K562 (cell line): ENCODE data around the gene TUBA1B. TPM values are rescaled to one million over a fixed set of nuclear protein-coding genes. Genes with fewer than 3 reads are reported as not detected.

ENCODE experiments used
- CEBPG ChIP-seq, 3 experiments: fragments of 200-800 bp in 1 of 3; sonication (Bioruptor generic) in 1 of 3; sonication (generic) in 1 of 3; formaldehyde crosslinking in 1 of 3; IDR thresholded peaks in 2 of 3; conservative IDR thresholded peaks in 1 of 3; 2 replicates each; pipeline versions ENCODE4 v1.6.1 to v1.8.0; 2016 to 2022; ENCODE audit warnings: missing compliant biosample characterization in 2 of 3, missing genetic modification characterization in 2 of 3, mild to moderate bottlenecking in 1 of 3, missing genetic modification reagents in 1 of 3
- DIDO1 ChIP-seq: fragments of 450-650 bp; IDR thresholded peaks from 2 replicates; pipeline ENCODE4 v1.6.1; 2016; ENCODE audit warnings: low read depth, missing biosample characterization, missing genetic modification characterization
- FOXK1 ChIP-seq: sonication (generic); formaldehyde crosslinking; IDR thresholded peaks from 2 replicates; pipeline ENCODE4 v1.8.0; 2022; ENCODE audit warnings: missing genetic modification reagents, mild to moderate bottlenecking, borderline replicate concordance
- HCFC1 ChIP-seq: IDR thresholded peaks from 2 replicates; pipeline ENCODE4 v1.6.1; 2012; ENCODE audit warnings: low read depth, low read length, improper control_type of control experiment
- HDAC1 ChIP-seq, 2 experiments: fragments of 450-650 bp; IDR thresholded peaks; 2 replicates each; pipeline ENCODE4 v1.6.1; 2016 to 2017; ENCODE audit warnings: inconsistent platforms in 1 of 2, mild to moderate bottlenecking in 1 of 2, moderate library complexity in 1 of 2
- HMGXB4 ChIP-seq: sonication (generic); formaldehyde crosslinking; IDR thresholded peaks from 2 replicates; pipeline ENCODE4 v1.8.1; 2023; ENCODE audit warnings: mild to moderate bottlenecking, missing genetic modification reagents
- KDM1A ChIP-seq, 2 experiments: fragments of 450-650 bp; IDR thresholded peaks; 2 replicates each; pipeline ENCODE4 v1.6.1; 2016; ENCODE audit warnings: mild to moderate bottlenecking in 2 of 2
- NR1H2 ChIP-seq: sonication (generic); formaldehyde crosslinking; IDR thresholded peaks from 2 replicates; pipeline ENCODE4 v1.4.0; 2020; ENCODE audit warnings: mild to moderate bottlenecking, missing genetic modification reagents
- PHTF2 ChIP-seq: fragments of 250-450 bp; sonication (Bioruptor Pico); IDR thresholded peaks from 2 replicates; pipeline ENCODE4 v1.5.0; 2021; ENCODE audit warnings: mild to moderate bottlenecking
- POLR2AphosphoS5 ChIP-seq: IDR thresholded peaks from 2 replicates; pipeline ENCODE4 v1.6.1; 2011; ENCODE audit warnings: mild to moderate bottlenecking, low read depth, low read length, moderate library complexity; ENCODE audit not compliant: control insufficient read depth, insufficient read depth
- PURB ChIP-seq: sonication (generic); formaldehyde crosslinking; IDR thresholded peaks from 2 replicates; pipeline ENCODE4 v1.9.0; 2021; ENCODE audit warnings: low read depth, mild to moderate bottlenecking, missing genetic modification reagents
- SMAD3 ChIP-seq: fragments of 450-650 bp; formaldehyde crosslinking; conservative IDR thresholded peaks from 2 replicates; pipeline ENCODE4 v1.4.0; 2020; ENCODE audit warnings: mild to moderate bottlenecking
- SRF ChIP-seq, 2 experiments: fragments of 250-450, 450-650 bp in 1 of 2; sonication (Bioruptor Pico) in 1 of 2; sonication (generic) in 1 of 2; formaldehyde crosslinking; IDR thresholded peaks; 2 replicates each; pipeline versions ENCODE4 v1.5.0 to v1.5.1; 2020 to 2022; ENCODE audit warnings: mild to moderate bottlenecking in 1 of 2, missing genetic modification reagents in 1 of 2
- SRSF9 ChIP-seq: fragments of 200-400 bp; formaldehyde crosslinking; IDR thresholded peaks from 2 replicates; pipeline ENCODE4 v1.6.1; 2017; ENCODE audit warnings: low read depth, low read length, borderline replicate concordance
- STAG1 ChIP-seq: sonication (generic); formaldehyde crosslinking; IDR thresholded peaks from 2 replicates; pipeline ENCODE4 v1.5.0; 2020; ENCODE audit warnings: missing genetic modification reagents, borderline replicate concordance
- TARDBP ChIP-seq: fragments of 450-650 bp; IDR thresholded peaks from 2 replicates; pipeline ENCODE4 v1.6.1; 2016
- TBL1XR1 ChIP-seq, 2 experiments: IDR thresholded peaks; 2 replicates each; pipeline ENCODE4 v1.6.1; 2012; ENCODE audit warnings: improper control_type of control experiment in 2 of 2, low read length in 2 of 2, mild to moderate bottlenecking in 1 of 2
- THRB ChIP-seq: fragments of 450-650 bp; formaldehyde crosslinking; conservative IDR thresholded peaks from 2 replicates; pipeline ENCODE4 v1.4.0; 2022; ENCODE audit warnings: mild to moderate bottlenecking, missing genetic modification characterization
- TRIM24 ChIP-seq, 2 experiments: fragments of 450-650 bp; IDR thresholded peaks; 2 replicates each; pipeline ENCODE4 v1.6.1; 2016
- ZNF197 ChIP-seq: fragments of 200-800 bp; sonication (Bioruptor generic); IDR thresholded peaks from 2 replicates; pipeline ENCODE4 v1.6.1; 2016; ENCODE audit warnings: low read depth, missing genetic modification characterization, missing compliant biosample characterization
- ZNF253 ChIP-seq: fragments of 250-450 bp; sonication (Bioruptor Pico); conservative IDR thresholded peaks from 2 replicates; pipeline ENCODE4 v1.6.1; 2021; ENCODE audit warnings: mild to moderate bottlenecking
- ZNF316 ChIP-seq: fragments of 450-650 bp; IDR thresholded peaks from 2 replicates; pipeline ENCODE4 v1.6.1; 2016
- ZNF695 ChIP-seq: fragments of 450-650 bp; formaldehyde crosslinking; IDR thresholded peaks from 2 replicates; pipeline ENCODE4 v1.4.0; 2020; ENCODE audit warnings: mild to moderate bottlenecking, moderate library complexity
- polyA plus RNA-seq, 8 experiments: library from polyadenylated mRNA; depleted of rRNA in 4 of 8; stranded (reverse) in 5 of 8; unstranded in 3 of 8; fragments of >200 nt; fragmentation: Nextera tagmentation in 2 of 8; fragmentation: Illumina TruSeq in 1 of 8; extraction: Ambion mirVana in 2 of 8; extraction: Trizol in 1 of 8; gene quantifications; 2 replicates each; pipeline versions ENCODE4 v1.2.1 to v1.2.3, GENCODE V29; 2011 to 2014; ENCODE audit warnings: inconsistent platforms in 1 of 8, missing spikeins in 1 of 8
- total RNA-seq, 7 experiments: library from RNA; depleted of rRNA in 6 of 7; stranded (reverse); fragments of >200 nt in 6 of 7; fragmentation: Illumina TruSeq in 2 of 7; extraction: Trizol in 2 of 7; gene quantifications; 2 replicates each; pipeline versions ENCODE4 v1.2.1 to v1.2.3, GENCODE V29; 2011 to 2021; ENCODE audit warnings: low replicate concordance in 1 of 7

Gene TUBA1B
- total and polyA plus RNA-seq, 9 of the 15 experiments (the other 6 are each of a cell fraction or from before 2014, with no cell fraction given), result 2,189 to 4,624 (median 2,628) TPM

GRCh38 chr12:49089821-49090773 lies 41.1 kb downstream of the TUBA1B start (continued):
- no peak for TF ChIP-seq THRB (CRISPR knock-in tag)
- TF ChIP-seq ZNF316, result peak; percentile 56; the same call in 1 of the 2 replicates
- TF ChIP-seq ZNF253 (CRISPR knock-in tag), result no peak
- peak in 1 of 2 experiments; percentile 11; a peak in 1 of 4 replicates for TF ChIP-seq TRIM24 (IDR thresholded peaks at IDR 0.05)
- TF ChIP-seq HMGXB4 (CRISPR knock-in tag), result no peak
- peak in 1 of 2 experiments; percentile 66; a peak in 2 of 4 replicates for TF ChIP-seq TBL1XR1 (IDR thresholded peaks at IDR 0.05; ENCODE audit: low read length in 2 of 2)
- no peak for TF ChIP-seq SMAD3 (CRISPR knock-in tag)
- 0 out of 2 replicates have a peak, but pooled peaks have one; percentile 18 for TF ChIP-seq TARDBP
- no peak for TF ChIP-seq ZNF695
- no peak for TF ChIP-seq ZNF197 (CRISPR knock-in tag)
- no peak for TF ChIP-seq DIDO1 (tag)
- TF ChIP-seq KDM1A (IDR thresholded peaks at IDR 0.05), result peak; percentile 95 to 96
- no peak for TF ChIP-seq PURB
- no peak for TF ChIP-seq PHTF2 (CRISPR knock-in tag)
- TF ChIP-seq SRSF9, result no peak
- TF ChIP-seq CEBPG (CRISPR knock-in tag; IDR thresholded peaks at IDR 0.05), result no peak
- TF ChIP-seq CEBPG (tag; conservative IDR thresholded peaks at IDR 0.05 in 1 of 2, IDR thresholded peaks at IDR 0.05 in 1 of 2), result no peak
- TF ChIP-seq SRF (CRISPR knock-in tag; IDR thresholded peaks at IDR 0.05), result peak in 1 of 2 experiments; percentile 80; a peak in 1 of 4 replicates
- no peak for TF ChIP-seq FOXK1 (CRISPR knock-in tag)
- TF ChIP-seq NR1H2 (CRISPR knock-in tag), result no peak
- TF ChIP-seq HDAC1 (IDR thresholded peaks at IDR 0.05), result peak in 1 of 2 experiments; percentile 91; a peak in 2 of 4 replicates
- TF ChIP-seq HCFC1, result peak; percentile 30; the same call in 1 of the 2 replicates
- no peak for TF ChIP-seq STAG1
- TF ChIP-seq POLR2AphosphoS5, result peak; percentile 69; the same call in 1 of the 2 replicates
